ENCODE measurements around the gene GARIN1A. TPM values are rescaled to one million over a fixed set of nuclear protein-coding genes. Genes with fewer than 3 reads are reported as not detected.

Gene GARIN1A
- total and polyA plus RNA-seq, 2 of the 8 experiments (the other 6 are each of a cell fraction or from before 2014, with no cell fraction given) = 0.34 TPM; not detected in 1

DNA sequence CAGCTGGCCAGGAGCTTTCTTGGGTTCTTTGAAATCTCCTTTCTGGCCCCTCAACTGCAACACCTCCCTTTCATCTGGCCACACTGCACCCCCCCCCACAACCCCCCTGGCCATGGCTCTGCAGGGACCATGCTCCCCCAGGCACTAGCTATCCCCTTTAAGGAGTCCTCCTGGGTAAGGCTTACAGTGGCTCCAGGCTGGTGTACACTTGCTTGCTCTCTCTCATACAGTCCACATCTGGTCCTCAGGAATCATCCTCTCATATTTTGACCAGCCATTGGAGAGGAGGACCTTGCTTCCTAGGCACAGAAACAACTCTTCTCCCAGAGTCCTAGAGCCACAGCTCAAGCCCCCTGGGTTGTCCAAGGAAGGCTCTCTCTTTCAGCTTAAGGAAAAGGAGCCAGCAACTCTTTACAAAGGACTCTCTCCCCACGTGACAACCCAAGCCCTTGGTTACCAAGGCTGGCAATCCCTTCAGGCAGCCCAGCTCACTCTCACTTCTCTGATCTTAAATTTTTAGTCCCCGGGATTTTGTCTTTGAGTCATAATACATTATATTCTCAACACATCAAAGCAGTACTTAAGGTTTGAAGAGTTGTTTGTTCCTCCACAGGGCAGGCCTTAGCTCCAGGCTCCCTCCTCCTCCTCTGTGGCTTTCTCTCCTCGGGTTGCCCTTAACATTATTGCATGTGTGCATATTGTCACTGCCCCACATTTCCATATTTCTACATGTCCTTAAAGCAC, 9.9 kb downstream of the GARIN1A start:
- DNase-seq (ENCODE audit: low read depth in 1 of 2, low spot score in 2 of 2) (no peak), FAIRE-seq (no peak)
- Histone ChIP-seq H3K18ac (ENCODE audit: extremely low read depth, low read length) (no peak overlapping the region), H3K4me1 (replicated peaks in 1 of 4; ENCODE audit: control insufficient read depth in 3 of 4, insufficient read depth in 4 of 4, low read length in 3 of 4) (no peaks in the 10 kb centered on the region), H3K23me2 (ENCODE audit: low read depth, low read length) (no peaks in the 10 kb centered on the region), H2BK15ac (ENCODE audit: low read length) (no peak overlapping the region), H3K9ac (replicated peaks in 1 of 4; ENCODE audit: extremely low read depth in 1 of 4, low read depth in 3 of 4, low read length in 3 of 4) (no peak overlapping the region), H4K8ac (ENCODE audit: extremely low read depth, insufficient read depth, low read length) (no peak overlapping the region), H2BK5ac (ENCODE audit: low read depth, low read length) (no peak overlapping the region), H3K56ac (replicated peaks; ENCODE audit: insufficient read length, low read depth, low read length) (no peak overlapping the region), H3K36me3 (ENCODE audit: control insufficient read depth in 2 of 4, insufficient read depth in 4 of 4, low read length in 3 of 4) (no peaks in the 10 kb centered on the region), H3K4me3 (ENCODE audit: extremely low read depth in 1 of 4, insufficient read depth in 2 of 4, low read depth in 3 of 4, low read length in 4 of 4) (no peak overlapping the region), H3K23ac (ENCODE audit: insufficient read length) (no peak overlapping the region), H4K5ac (ENCODE audit: insufficient read length, low read depth, low read length) (no peak overlapping the region), H2BK20ac (ENCODE audit: low read length) (no peak overlapping the region), H3K14ac (ENCODE audit: insufficient read length) (no peak overlapping the region), H3K4me2 (ENCODE audit: insufficient read depth in 1 of 2, low read depth in 2 of 2, low read length in 2 of 2) (no peak overlapping the region), H3K27me3 (replicated peaks in 1 of 4; ENCODE audit: control insufficient read depth in 3 of 4, extremely low read depth in 1 of 4, insufficient read depth in 3 of 4, low read length in 3 of 4) (no peaks in the 10 kb centered on the region), H2AFZ (ENCODE audit: low read length) (no peak overlapping the region), H3K27ac (ENCODE audit: low read depth, low read length) (no peak overlapping the region), H4K91ac (replicated peaks; ENCODE audit: insufficient read length, low read length) (no peak overlapping the region), H3K4ac (replicated peaks; ENCODE audit: insufficient read length, low read depth, low read length) (no peak overlapping the region), H3K79me1 (ENCODE audit: low read depth, low read length) (no peaks in the 10 kb centered on the region), H4K20me1 (replicated peaks in 1 of 2; ENCODE audit: control insufficient read depth in 1 of 2, insufficient read depth in 2 of 2, low read length in 2 of 2) (no peaks in the 10 kb centered on the region), H3K9me3 (ENCODE audit: insufficient read depth in 2 of 2, low read depth in 1 of 2, low read length in 1 of 2) (no peaks in the 10 kb centered on the region), H2BK120ac (replicated peaks; ENCODE audit: low read depth, low read length) (no peak overlapping the region), H2AK5ac (ENCODE audit: low read depth, low read length) (no peak overlapping the region), H2BK12ac (ENCODE audit: low read depth, low read length) (no peak overlapping the region), H3K79me2 (ENCODE audit: control insufficient read depth in 1 of 2, insufficient read depth in 2 of 2, low read length in 2 of 2) (no peaks in the 10 kb centered on the region)
- ChIA-PET POLR2A (ENCODE audit: partially characterized antibody) (interaction anchor here (1.0 to 2.0 kb wide), 4 partner anchors 9 to 16 kb away, joined by 3 to 7 read pairs (median 4); no protein-coding TSS in a partner anchor), CTCF (ENCODE audit: partially characterized antibody) (interaction anchor here (1.2 to 7.0 kb wide), 5 partner anchors 10 to 255 kb away, joined by 4 to 53 read pairs (median 8); partner anchors contain the start of gene GARIN1A)
- 88% methylated on average over 3 of the region's 3 CpGs; no CpG with 5 or more reads in 1 of the 2 experiments for WGBS, 2 experiments (ENCODE audit: extremely low coverage in 1 of 2, insufficient coverage in 1 of 2, insufficient read length in 1 of 2, insufficient replicate concordance in 2 of 2, low coverage in 1 of 2, low lambda C conversion rate in 2 of 2, missing lambda C conversion rate in 1 of 2)
- no peak for TF ChIP-seq JUND (IDR thresholded peaks at IDR 0.05; ENCODE audit: low read length)
- TF ChIP-seq KDM4A (IDR thresholded peaks at IDR 0.05; ENCODE audit: low read depth, low read length, severe bottlenecking) = no peak
- no peak for TF ChIP-seq E2F6 (IDR thresholded peaks at IDR 0.05)
- no peak for TF ChIP-seq BRCA1 (IDR thresholded peaks at IDR 0.05; ENCODE audit: low read depth, low read length)
- TF ChIP-seq JUN (IDR thresholded peaks at IDR 0.05; ENCODE audit: low read depth, low read length) = no peak
- TF ChIP-seq SAP30 (IDR thresholded peaks at IDR 0.05; ENCODE audit: insufficient read depth, insufficient replicate concordance, low read length) = no peak
- TF ChIP-seq SIN3A (conservative IDR thresholded peaks at IDR 0.05 in 1 of 2, IDR thresholded peaks at IDR 0.05 in 1 of 2; ENCODE audit: low read depth in 1 of 2, low read length in 2 of 2) = no peak
- no peak for TF ChIP-seq CTCF (IDR thresholded peaks at IDR 0.05; ENCODE audit: control extremely low read depth in 1 of 3, insufficient read depth in 1 of 3, low read depth in 1 of 3, low read length in 3 of 3)
- TF ChIP-seq SIRT6 (IDR thresholded peaks at IDR 0.05; ENCODE audit: low read length) = no peak

All from H1 (cell line).